GM12874 (cell line): Measurements from ENCODE around the gene DDAH1.

Experiments
- TF ChIP-seq, protein P1 (sequence below): IDR thresholded peaks from 2 replicates; pipeline ENCODE4 v1.5.1; 2011; ENCODE audit warnings: low read depth, mild to moderate bottlenecking, control low read depth, low read length, moderate library complexity; ENCODE audit not compliant: insufficient read depth

DDAH1 gene

DNA sequence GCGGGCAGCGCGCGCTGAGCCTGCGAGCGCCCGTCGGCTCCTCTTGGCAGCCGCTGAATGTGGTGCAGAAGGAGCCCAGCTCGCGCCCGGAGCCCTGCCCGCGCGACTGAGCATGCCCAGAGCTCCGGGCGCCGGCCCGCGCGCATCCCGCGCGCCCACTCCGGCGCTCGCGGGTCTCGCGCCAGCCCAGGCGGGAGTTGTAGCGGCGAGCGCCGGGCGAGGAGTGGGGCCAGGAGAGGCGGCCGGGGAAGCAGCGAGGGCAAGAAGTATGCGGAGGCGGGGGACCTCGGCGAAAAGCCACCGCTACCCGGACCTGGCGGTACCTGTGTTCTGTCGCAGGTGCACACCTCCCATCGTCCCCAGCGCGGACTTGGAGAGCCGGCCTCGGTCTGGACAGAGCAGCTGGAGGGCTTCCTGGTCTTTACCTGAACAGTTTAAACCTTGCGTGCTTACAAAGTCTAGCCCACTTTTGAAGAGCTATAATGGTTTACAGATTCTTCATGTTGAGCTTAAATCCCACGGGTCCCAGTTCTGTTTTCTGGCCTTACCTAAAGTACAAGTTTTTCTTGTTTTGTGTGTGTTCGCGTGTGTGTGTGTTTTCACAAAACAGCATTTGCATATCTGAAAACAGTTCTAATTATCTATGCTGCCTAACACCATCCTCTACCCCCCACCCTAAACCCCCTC, at the start of gene DDAH1:
DDAH1 (minus strand) TSS at position 61 of the 687 bp plus-strand sequence. CDS start 114 bp downstream, outside the sequence.
- TF ChIP-seq, protein P1, sequence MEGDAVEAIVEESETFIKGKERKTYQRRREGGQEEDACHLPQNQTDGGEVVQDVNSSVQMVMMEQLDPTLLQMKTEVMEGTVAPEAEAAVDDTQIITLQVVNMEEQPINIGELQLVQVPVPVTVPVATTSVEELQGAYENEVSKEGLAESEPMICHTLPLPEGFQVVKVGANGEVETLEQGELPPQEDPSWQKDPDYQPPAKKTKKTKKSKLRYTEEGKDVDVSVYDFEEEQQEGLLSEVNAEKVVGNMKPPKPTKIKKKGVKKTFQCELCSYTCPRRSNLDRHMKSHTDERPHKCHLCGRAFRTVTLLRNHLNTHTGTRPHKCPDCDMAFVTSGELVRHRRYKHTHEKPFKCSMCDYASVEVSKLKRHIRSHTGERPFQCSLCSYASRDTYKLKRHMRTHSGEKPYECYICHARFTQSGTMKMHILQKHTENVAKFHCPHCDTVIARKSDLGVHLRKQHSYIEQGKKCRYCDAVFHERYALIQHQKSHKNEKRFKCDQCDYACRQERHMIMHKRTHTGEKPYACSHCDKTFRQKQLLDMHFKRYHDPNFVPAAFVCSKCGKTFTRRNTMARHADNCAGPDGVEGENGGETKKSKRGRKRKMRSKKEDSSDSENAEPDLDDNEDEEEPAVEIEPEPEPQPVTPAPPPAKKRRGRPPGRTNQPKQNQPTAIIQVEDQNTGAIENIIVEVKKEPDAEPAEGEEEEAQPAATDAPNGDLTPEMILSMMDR, result no peak

DNA sequence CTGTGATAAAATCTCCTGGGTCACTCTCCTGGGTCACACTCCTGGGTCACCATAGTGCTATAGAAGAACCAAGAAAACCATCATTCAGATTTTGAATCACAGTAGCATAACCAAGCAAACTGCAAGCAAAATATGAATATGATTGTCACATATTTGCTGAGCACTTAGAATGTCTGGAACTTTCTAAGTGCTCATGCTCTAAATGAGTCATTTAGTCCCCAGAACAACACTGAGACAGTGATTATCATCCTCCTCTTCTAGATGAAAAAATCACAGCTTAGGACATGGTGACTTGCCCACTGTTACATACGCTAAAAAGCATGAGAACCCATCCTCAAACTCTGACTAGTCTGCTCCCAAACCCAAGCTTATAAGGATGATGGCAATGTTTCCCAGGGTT, 39.5 kb upstream of the DDAH1 start:
- TF ChIP-seq, protein P1, result no peak

DNA sequence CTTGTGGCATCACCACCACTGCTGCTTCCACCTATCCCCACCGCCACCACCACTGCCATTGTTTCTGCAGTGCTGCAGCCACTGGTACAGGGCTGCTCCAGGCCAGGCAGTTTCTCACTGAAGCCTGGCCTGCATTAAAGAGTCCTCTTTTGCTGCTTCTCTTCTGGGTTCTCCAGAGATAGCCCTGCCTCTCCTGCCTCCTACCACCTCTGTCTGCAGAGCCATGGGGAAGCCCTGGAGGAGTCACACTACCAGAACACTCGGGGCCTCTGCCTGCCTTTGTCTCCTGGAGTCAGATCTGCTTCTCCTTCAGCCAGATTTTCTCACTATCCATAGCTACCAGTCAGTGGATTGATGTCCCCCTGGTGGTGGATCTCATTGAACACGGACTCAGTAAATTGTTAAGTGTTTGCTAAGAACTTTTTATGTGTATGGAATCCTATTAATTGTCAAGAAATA, 37.7 kb upstream of the DDAH1 start:
- TF ChIP-seq, protein P1, result peak; percentile 27; the same call in 1 of the 2 replicates

DNA sequence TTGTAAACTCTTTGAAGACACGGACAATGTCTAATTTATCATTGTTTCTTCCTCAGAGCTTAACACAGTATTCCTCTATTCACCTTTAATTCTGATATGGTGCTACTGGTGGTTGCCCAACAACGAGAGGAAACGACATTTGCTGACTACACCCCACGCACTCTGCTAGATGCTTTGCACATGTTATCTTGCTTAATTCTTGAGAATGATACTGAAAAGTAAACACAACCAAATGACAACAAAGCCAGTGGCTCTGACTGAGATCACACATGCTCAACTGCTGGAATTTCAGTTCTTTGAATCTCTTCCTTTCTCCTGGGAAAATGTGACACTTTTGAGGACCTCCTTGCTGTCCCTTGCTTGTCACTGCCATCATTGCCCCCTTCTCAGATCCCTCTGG, 37.2 kb upstream of the DDAH1 start:
- TF ChIP-seq, protein P1, result no peak

DNA sequence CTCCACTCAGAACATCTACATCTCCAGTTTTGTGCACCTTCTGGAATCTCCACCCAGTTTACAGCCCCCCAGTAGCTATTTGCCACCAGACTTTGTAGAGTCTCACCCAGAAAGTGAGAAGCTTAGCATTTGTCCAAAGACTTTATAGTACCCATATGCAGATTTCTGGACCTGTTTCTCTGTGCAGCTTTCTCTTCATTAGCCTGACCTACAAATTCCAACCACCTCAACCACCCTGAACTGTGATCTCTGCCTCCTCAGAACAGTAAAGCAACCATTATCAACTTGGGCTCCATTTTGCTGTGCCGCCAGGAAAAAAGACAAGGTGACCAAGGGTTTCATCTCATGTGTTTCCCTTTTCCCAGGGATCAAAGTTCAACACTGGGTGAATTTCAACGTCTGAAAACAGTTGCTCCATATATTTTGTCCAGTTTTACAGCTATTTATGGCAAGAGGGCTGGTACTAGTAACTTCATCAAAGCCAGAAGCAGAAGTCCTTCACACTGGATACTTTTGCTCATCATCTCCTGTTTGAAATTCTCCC, 36.5 kb upstream of the DDAH1 start:
- TF ChIP-seq, protein P1, result no peak

DNA sequence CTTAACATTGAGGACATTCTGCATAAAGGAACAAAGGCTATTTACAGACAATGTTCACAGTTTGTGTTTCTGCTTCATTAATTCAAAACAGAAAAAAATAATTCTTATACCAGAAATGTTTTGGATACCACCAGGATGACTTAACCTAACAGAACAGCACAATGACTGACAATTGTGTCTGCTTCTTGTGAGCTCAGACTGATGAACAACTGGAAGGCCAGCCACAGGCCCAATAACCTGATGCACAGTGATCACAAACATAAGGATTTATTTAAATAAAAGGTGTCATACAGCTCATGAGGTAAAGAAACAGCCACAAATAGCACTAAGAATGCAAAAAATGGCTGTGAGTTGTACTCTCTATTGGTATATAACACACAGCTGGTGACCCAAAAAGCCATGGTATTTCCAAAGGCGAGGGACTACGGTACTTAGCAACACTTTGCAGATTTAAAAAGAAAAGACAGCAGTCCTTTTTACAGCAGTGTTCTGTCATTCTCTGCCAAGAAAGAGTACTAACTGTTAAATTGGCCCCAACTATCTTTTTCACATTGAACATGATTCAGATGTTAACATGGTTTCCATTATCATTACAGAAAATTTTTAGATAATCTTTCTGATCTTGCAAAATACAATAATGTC, 32.1 kb upstream of the DDAH1 start:
- TF ChIP-seq, protein P1, result no peak

DNA sequence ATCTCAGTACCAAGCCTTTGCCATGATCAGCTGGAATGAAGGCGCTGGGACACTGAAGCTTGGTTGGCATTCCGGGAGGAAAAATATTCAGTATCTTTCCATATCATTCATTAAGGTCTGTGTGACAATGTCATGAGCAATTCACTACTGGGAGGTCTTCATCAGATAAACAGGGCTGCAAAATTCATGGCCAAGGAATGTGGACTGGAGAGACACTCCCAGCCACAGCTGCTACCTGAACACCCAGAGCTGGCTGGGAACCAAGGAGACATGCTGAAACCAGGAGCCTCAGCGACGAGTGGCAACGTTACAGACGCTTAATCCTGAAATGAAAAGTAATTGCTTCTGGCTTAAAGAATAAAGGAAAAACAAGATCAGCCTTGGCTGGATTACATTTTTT, 30.6 kb upstream of the DDAH1 start:
- TF ChIP-seq, protein P1, result no peak
